Myometrial cell (primary cell): ENCODE data around the gene TOX2. TPM values are rescaled to one million over a fixed set of nuclear protein-coding genes. Genes with fewer than 3 reads are reported as not detected.

Experiments used
- total RNA-seq: library from RNA; depleted of rRNA; stranded (reverse); fragments of >200 nt; gene quantifications from 2 replicates; pipeline ENCODE4 v1.2.3, GENCODE V29; 2015

TOX2 gene, protein sequence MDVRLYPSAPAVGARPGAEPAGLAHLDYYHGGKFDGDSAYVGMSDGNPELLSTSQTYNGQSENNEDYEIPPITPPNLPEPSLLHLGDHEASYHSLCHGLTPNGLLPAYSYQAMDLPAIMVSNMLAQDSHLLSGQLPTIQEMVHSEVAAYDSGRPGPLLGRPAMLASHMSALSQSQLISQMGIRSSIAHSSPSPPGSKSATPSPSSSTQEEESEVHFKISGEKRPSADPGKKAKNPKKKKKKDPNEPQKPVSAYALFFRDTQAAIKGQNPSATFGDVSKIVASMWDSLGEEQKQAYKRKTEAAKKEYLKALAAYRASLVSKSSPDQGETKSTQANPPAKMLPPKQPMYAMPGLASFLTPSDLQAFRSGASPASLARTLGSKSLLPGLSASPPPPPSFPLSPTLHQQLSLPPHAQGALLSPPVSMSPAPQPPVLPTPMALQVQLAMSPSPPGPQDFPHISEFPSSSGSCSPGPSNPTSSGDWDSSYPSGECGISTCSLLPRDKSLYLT
- total RNA-seq, result 15.8 and 24.8 TPM in 2 replicates

GRCh38 chr20:43914311-43915210, at the start of gene TOX2:
Gene TOX2, plus strand, starts transcription at chr20:43914852. Its CDS starts 40 bp downstream, at chr20:43914892.

Other genes with a start within 250 kb of the TOX2 start
- 36.9 and 38.9 TPM in 2 replicates for gene MYBL2, start 247.7 kb upstream of the TOX2 start, total RNA-seq
- gene GTSF1L, start 187.8 kb upstream of the TOX2 start, total RNA-seq, result not detected in 2 replicates